Fibroblast of lung (primary cell): Measurements from ENCODE around the gene TOR4A.

ENCODE experiments used
- CTCF ChIP-seq, 2 donors: IDR thresholded peaks in 1 of 2; conservative IDR thresholded peaks in 1 of 2; 1 replicate in 1 of 2; 2 replicates in 1 of 2; pipeline ENCODE4 v1.5.1; 2011 to 2012; ENCODE audit warnings: low read length in 2 of 2, control low read depth in 1 of 2, inconsistent platforms in 1 of 2, low read depth in 1 of 2, mild to moderate bottlenecking in 1 of 2
- EZH2 ChIP-seq: IDR thresholded peaks from 2 replicates; pipeline ENCODE4 v1.5.1; 2012; ENCODE audit warnings: low read length, control low read depth, mild to moderate bottlenecking; ENCODE audit errors: missing control alignments

- TF ChIP-seq CTCF (conservative IDR thresholded peaks at IDR 0.05 in 1 of 2, IDR thresholded peaks at IDR 0.05 in 1 of 2; ENCODE audit: low read depth in 1 of 2, low read length in 2 of 2) (no peak), EZH2 (no peak)
These were observed 39.6 kb downstream of the TOR4A start for GRCh38 chr9:137317021-137317717.
